IPS-18c (cell line): ENCODE results near the gene CD109.
"Not testable (repeated sequence)": the region's sequence is repeated elsewhere in the genome, so short reads cannot be mapped to it uniquely, and the experiment has no call there.

Source experiments
- H3K4me3 ChIP-seq: 2 replicates; pipeline ENCODE4 v1.7.0; 2013; ENCODE audit warnings: low read depth, mild to moderate bottlenecking, low read length, moderate library complexity; ENCODE audit not compliant: insufficient read depth
- H3K9me3 ChIP-seq: one replicate; pipeline ENCODE4 v1.6.1; 2013; ENCODE audit warnings: mild to moderate bottlenecking, low read length, moderate library complexity; ENCODE audit not compliant: control insufficient read depth, insufficient read depth

Gene CD109

DNA sequence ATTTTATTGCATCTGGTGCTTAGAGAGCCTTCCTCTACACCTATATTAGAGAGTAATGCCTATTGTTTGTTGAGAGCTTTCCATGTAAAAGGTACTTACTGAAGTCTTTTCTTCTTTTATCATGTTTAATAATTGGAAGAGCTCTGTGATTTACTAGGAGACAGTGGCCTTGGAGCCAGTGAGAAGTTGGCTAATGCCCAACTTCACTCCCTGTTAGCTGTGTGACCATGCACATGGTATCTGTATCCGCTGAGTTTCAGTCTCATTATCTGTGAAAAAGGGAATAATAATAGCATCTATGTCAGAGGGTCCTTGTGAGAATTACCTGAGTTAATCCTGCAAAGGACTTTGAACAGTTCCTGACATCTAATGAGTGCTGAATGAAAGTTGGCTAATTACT, 105.0 kb downstream of the CD109 start:
- Histone ChIP-seq H3K9me3 (no peaks in the 10 kb centered on the region), H3K4me3 (no peak overlapping the region)

GRCh38 chr6:73801652-73802268, 105.8 kb downstream of the CD109 start:
- no peak overlapping the region for H3K4me3 ChIP-seq
- no peaks in the 10 kb centered on the region for H3K9me3 ChIP-seq

GRCh38 chr6:73802366-73802765, 106.4 kb downstream of the CD109 start:
- Histone ChIP-seq H3K9me3 (no peaks in the 10 kb centered on the region), H3K4me3 (no peak overlapping the region)

GRCh38 chr6:73803562-73804241, 107.7 kb downstream of the CD109 start:
- Histone ChIP-seq H3K9me3 (no peaks in the 10 kb centered on the region), H3K4me3 (no peak overlapping the region)

DNA sequence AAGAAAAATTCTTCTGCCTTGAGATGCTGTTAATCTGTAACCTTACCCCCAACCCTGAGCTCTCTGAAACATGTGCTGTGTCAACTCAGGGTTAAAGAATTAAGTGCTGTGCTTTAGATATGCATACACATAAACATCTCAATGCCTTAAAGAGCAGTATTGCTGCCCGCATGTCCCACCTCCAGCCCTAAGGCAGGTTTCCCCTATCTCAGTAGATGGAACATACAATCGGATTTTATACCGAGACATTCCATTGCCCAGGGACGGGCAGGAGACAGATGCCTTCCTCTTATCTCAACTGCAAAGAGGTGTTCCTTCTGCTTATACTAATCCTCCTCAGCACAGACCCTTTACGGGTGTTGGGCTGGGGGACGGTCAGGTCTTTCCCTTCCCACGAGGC, 109.2 kb downstream of the CD109 start:
- not testable (repeated sequence) for H3K9me3 ChIP-seq, H3K4me3 ChIP-seq

DNA sequence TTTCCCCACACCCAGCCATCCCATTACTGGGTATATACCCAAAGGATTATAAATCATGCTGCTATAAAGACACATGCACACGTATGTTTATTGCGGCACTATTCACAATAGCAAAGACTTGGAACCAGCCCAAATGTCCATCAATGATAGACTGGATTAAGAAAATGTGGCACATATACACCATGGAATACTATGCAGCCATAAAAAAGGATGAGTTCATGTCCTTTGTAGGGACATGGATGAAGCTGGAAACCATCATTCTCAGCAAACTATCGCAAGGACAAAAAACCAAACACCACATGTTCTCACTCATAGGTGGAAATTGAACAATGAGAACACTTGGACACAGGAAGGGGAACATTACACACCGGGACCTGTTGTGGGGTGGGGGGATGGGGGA, 110.0 kb downstream of the CD109 start:
- H3K4me3 ChIP-seq, H3K9me3 ChIP-seq: not testable (repeated sequence)

DNA sequence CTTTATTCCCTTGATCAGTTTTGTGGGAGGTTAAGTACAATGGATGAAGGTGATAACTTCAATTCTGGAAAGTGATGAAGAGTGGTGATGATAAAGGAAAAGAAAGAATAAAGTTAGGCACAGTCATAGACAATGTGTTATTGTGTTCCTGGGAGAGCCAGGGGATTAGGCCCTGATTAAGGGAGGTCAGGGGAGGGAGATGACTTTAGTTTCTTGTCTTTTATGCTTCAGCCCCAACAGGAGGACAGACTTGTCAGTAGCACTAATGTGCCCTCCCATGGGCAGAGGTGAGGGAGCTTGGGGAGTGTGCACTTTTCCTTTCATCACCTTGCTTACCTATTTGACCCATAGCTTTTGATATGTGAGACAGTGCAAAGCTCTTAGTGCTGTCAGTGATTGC, 115.7 kb downstream of the CD109 start:
- H3K4me3 ChIP-seq: no peak overlapping the region
- H3K9me3 ChIP-seq: no peaks in the 10 kb centered on the region

GRCh38 chr6:73817253-73817652, 121.2 kb downstream of the CD109 start:
- no peaks in the 10 kb centered on the region for H3K9me3 ChIP-seq
- H3K4me3 ChIP-seq: no peak overlapping the region

DNA sequence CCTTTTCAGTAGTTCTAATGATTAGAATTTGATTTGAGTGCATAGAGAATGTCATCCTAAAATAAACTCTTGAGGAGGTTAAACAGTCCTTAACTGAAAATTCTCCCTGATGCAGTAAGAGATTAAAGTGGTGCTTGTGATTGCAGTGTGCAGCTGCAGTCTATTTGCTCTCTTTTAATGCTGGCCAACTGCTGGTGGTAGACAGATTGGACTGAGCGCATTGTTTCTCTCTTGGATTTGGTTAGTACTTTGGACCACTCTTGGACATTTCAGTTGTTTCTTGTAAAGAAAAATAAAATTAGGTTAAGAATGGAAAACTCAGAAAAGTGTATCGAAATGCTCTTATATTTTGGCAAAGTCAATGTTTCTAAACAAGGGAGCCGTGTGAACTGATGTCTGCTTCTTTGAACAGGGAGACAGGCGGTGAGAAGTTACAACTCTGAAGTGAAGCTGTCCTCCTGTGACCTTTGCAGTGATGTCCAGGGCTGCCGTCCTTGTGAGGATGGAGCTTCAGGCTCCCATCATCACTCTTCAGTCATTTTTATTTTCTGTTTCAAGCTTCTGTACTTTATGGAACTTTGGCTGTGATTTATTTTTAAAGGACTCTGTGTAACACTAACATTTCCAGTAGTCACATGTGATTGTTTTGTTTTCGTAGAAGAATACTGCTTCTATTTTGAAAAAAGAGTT, 127.2 kb downstream of the CD109 start:
- Histone ChIP-seq H3K9me3 (no peaks in the 10 kb centered on the region), H3K4me3 (no peak overlapping the region)

DNA sequence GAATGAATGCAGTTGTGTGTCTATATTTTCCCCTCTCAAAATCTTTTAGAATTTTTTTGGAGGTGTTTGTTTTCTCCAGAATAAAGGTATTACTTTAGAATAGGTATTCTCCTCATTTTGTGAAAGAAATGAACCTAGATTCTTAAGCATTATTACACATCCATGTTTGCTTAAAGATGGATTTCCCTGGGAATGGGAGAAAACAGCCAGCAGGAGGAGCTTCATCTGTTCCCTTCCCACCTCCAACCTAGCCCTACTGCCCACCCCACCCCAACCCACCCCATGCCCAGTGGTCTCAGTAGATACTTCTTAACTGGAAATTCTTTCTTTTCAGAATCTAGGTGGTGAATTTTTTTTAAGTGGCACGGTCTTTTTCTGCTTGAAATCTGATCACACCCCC, 127.8 kb downstream of the CD109 start:
- no peak overlapping the region for H3K4me3 ChIP-seq
- H3K9me3 ChIP-seq: no peaks in the 10 kb centered on the region

DNA sequence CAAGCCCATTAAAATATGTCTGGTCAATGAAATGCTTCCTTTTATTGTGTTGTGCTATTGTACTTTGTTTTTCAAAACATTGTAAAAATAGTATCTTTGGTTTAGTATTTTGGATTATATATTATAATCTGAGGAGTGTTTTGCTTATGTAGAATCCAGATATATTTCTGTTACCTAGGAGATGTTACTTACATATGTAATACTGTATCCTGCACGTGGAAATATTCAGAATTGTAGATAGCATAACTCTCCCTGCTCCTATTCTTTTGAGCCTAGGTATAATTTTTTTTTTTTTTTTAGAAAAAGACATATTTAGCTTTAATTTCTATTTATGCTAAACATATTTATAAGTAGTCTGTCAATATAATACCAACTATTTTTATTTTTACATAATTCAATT, 130.6 kb downstream of the CD109 start:
- Histone ChIP-seq H3K9me3 (no peaks in the 10 kb centered on the region), H3K4me3 (no peak overlapping the region)

DNA sequence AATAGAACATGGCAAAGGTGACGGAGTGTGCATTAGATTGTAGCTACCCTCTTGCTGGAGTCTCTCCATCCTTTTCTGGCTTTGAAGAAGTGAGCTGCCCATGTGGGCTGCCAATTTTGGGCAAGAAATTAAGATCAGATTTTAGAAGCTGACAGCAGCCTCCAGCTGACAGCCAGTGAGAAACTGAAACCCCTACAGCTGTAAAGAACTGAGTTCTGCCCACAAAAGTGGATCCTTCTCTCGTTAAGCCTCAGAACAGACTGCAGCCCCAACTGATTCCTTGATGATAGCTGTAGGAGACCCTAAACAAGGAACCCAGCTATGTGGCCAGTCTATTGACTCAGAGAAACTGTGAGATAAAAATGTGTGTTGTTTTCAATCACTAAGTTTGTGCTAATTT, 134.1 kb downstream of the CD109 start:
- no peaks in the 10 kb centered on the region for H3K9me3 ChIP-seq
- H3K4me3 ChIP-seq: no peak overlapping the region

- H3K4me3 ChIP-seq: no peak overlapping the region
- H3K9me3 ChIP-seq: no peaks in the 10 kb centered on the region
Observed at GRCh38 chr6:73832313-73832712, 136.3 kb downstream of the CD109 start.

GRCh38 chr6:73844696-73845095, 148.7 kb downstream of the CD109 start:
- H3K4me3 ChIP-seq: not testable (repeated sequence)

DNA sequence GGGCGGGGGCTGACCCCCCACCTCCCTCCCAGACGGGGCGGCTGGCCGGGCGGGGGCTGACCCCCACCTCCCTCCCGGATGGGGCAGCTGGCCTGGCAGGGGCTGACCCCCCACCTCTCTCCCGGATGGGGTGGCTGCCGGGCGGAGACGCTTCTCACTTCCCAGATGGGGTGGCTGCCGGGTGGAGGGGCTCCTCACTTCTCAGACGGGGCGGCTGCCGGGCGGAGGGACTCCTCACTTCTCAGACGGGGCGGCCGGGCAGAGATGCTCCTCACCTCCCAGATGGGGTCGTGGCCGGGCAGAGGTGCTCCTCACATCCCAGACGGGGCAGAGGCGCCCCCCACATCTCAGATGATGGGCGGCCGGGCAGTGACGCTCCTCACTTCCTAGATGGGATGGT, 155.0 kb downstream of the CD109 start:
- H3K9me3 ChIP-seq, H3K4me3 ChIP-seq: not testable (repeated sequence)

More at GRCh38 chr6:73844696-73845095, 148.7 kb downstream of the CD109 start:
- H3K9me3 ChIP-seq: not testable (repeated sequence)

GRCh38 chr6:73854998-73855718, 159.2 kb downstream of the CD109 start:
- no peak overlapping the region for H3K4me3 ChIP-seq

DNA sequence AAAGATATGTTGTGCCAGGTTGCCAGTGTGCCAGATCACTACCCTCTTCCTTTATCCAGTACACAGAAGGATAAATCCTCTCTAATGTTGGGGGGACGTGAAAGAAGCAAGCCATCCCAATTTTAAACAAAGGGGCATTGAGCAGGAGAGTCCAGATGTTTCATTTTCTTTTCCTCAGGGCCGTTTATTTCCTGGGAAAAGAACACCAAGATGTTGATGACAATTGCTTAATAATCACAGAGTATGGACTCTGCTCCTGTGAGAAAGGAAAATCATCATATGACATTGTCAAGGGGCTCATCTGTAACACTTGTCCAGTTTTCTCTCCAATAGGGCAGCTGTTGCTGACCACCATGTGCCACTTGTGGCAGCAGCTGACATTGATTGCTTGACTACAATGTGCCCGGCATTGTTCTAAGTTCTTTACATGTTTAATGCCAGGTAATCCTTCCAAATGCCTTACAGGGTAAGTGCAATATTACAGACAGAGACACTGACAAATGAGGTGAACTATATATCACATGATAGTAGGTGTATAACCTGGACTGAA, 161.4 kb downstream of the CD109 start:
- Histone ChIP-seq H3K9me3 (no peaks in the 10 kb centered on the region), H3K4me3 (no peak overlapping the region)

More at GRCh38 chr6:73854998-73855718, 159.2 kb downstream of the CD109 start:
- H3K9me3 ChIP-seq: no peaks in the 10 kb centered on the region
